ENCODE results near the gene ZSWIM4.
"Not testable (repeated sequence)": the region's sequence is repeated elsewhere in the genome, so short reads cannot be mapped to it uniquely, and the experiment has no call there.

The ZSWIM4 gene

GRCh38 chr19:13764821-13765394 lies 30.3 kb upstream of the ZSWIM4 start:
- Histone ChIP-seq H3K36me3 (ENCODE audit: insufficient read depth, low read length) (peaks cover 41% of the 10 kb centered on the region), H3K9me3 (ENCODE audit: low read length) (peaks cover 22% of the 10 kb centered on the region), H2AFZ (ENCODE audit: low read depth, low read length) (no peak overlapping the region), H3K4me1 (ENCODE audit: insufficient read depth, low read length) (no peaks in the 10 kb centered on the region), H3K27me3 (ENCODE audit: insufficient read depth, low read length) (no peaks in the 10 kb centered on the region), H3K4me3 (ENCODE audit: low read length) (no peak overlapping the region)

DNA sequence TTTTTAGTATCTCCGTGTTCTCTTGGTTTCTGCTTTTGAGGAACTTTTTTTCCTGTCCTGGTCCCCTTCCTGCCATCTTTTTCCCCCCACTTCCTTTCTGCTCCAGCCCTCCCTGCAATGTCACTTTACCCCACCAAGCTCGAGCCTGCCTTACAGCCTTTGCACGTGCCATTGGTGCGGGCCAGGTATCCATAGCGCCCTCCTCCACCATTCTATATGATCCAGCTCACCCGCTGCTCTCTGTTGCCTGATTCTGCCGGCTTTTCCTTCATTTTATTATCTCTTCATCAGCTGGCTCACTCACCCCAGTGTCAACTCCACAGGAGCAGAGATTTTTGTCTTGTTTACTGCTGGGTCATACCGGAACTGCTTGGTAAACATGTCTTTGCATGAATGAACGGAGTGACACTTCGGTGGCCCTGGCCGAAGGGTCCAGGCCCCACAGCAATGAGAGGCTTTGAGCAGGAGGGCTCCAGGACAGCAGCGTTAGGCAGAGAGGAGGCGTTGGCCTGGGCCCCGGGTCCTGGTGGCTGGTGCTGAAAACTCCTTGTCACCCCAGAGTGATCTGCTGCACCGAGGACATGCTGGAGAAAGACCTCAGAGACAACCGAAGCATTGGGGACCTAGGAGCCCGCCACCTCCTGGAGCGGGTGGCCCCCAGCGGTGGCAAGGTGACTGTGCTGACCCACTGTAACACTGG lies 29.7 kb upstream of the ZSWIM4 start:
- Histone ChIP-seq H3K36me3 (ENCODE audit: insufficient read depth, low read length) (peaks cover 35% of the 10 kb centered on the region), H3K9me3 (ENCODE audit: low read length) (peaks cover 22% of the 10 kb centered on the region), H3K4me3 (ENCODE audit: low read length) (no peak overlapping the region), H3K27me3 (ENCODE audit: insufficient read depth, low read length) (no peaks in the 10 kb centered on the region), H2AFZ (ENCODE audit: low read depth, low read length) (no peak overlapping the region), H3K4me1 (ENCODE audit: insufficient read depth, low read length) (no peaks in the 10 kb centered on the region)

GRCh38 chr19:13766095-13766481 lies 29.2 kb upstream of the ZSWIM4 start:
- Histone ChIP-seq H3K4me3 (ENCODE audit: low read length) (no peak overlapping the region), H3K27me3 (ENCODE audit: insufficient read depth, low read length) (no peaks in the 10 kb centered on the region), H3K4me1 (ENCODE audit: insufficient read depth, low read length) (no peaks in the 10 kb centered on the region), H3K9me3 (ENCODE audit: low read length) (peaks cover 22% of the 10 kb centered on the region), H2AFZ (ENCODE audit: low read depth, low read length) (no peak overlapping the region), H3K36me3 (ENCODE audit: insufficient read depth, low read length) (peaks cover 30% of the 10 kb centered on the region)

GRCh38 chr19:13768510-13768909 lies 26.7 kb upstream of the ZSWIM4 start:
- H3K36me3 ChIP-seq (ENCODE audit: insufficient read depth, low read length), result peaks cover 7% of the 10 kb centered on the region
- no peak overlapping the region for H3K4me3 ChIP-seq (ENCODE audit: low read length)
- no peaks in the 10 kb centered on the region for H3K4me1 ChIP-seq (ENCODE audit: insufficient read depth, low read length)
- no peak overlapping the region for H2AFZ ChIP-seq (ENCODE audit: low read depth, low read length)
- no peaks in the 10 kb centered on the region for H3K27me3 ChIP-seq (ENCODE audit: insufficient read depth, low read length)
- peaks cover 6% of the 10 kb centered on the region for H3K9me3 ChIP-seq (ENCODE audit: low read length)

GRCh38 chr19:13770013-13770635 lies 25.1 kb upstream of the ZSWIM4 start:
- H3K4me3 ChIP-seq (ENCODE audit: low read length), result no peak overlapping the region
- no peak overlapping the region for H2AFZ ChIP-seq (ENCODE audit: low read depth, low read length)
- H3K9me3 ChIP-seq (ENCODE audit: low read length), result no peaks in the 10 kb centered on the region
- no peaks in the 10 kb centered on the region for H3K27me3 ChIP-seq (ENCODE audit: insufficient read depth, low read length)
- H3K36me3 ChIP-seq (ENCODE audit: insufficient read depth, low read length), result no peaks in the 10 kb centered on the region
- H3K4me1 ChIP-seq (ENCODE audit: insufficient read depth, low read length), result peaks cover 3% of the 10 kb centered on the region

GRCh38 chr19:13774217-13775191 lies 20.7 kb upstream of the ZSWIM4 start, which contains the start of gene C19orf53:
Gene C19orf53, plus strand, starts transcription at chr19:13774456. Its CDS starts 22 bp downstream, at chr19:13774478.
- peaks cover 10% of the 10 kb centered on the region for H3K4me1 ChIP-seq (ENCODE audit: insufficient read depth, low read length)
- H3K36me3 ChIP-seq (ENCODE audit: insufficient read depth, low read length), result peaks cover 28% of the 10 kb centered on the region
- no peak within 1 kb of the TSS for H2AFZ ChIP-seq (ENCODE audit: low read depth, low read length)
- H3K27me3 ChIP-seq (ENCODE audit: insufficient read depth, low read length), result no peaks in the 10 kb centered on the region
- H3K4me3 ChIP-seq (ENCODE audit: low read length), result peak within 1 kb of the TSS; percentile 71
- peaks cover 9% of the 10 kb centered on the region for H3K9me3 ChIP-seq (ENCODE audit: low read length)

DNA sequence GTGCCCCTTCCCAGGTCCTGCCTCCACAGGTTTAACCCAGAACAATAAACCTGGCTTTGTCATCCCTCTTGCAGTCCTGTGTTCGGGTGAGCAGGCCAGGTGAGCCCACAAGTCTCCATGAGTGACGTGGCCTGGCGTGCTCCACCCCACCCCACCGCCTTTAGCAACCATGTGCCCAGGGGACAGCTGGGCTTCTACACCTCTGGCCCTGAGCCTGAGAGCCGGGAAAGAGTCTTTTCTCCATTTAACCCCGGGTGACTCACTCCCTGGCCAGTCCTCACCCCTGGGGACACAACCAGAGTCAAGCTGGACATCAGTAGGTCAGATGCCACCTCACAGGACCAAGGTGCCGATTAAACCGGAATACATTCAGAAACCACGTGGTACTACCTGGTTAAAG lies 16.8 kb upstream of the ZSWIM4 start:
- H3K4me1 ChIP-seq (ENCODE audit: insufficient read depth, low read length), result peaks cover 28% of the 10 kb centered on the region
- peaks cover 31% of the 10 kb centered on the region for H3K36me3 ChIP-seq (ENCODE audit: insufficient read depth, low read length)
- no peak overlapping the region for H3K4me3 ChIP-seq (ENCODE audit: low read length)
- H3K27me3 ChIP-seq (ENCODE audit: insufficient read depth, low read length), result no peaks in the 10 kb centered on the region
- no peak overlapping the region for H2AFZ ChIP-seq (ENCODE audit: low read depth, low read length)
- peaks cover 12% of the 10 kb centered on the region for H3K9me3 ChIP-seq (ENCODE audit: low read length)

- H3K9me3 ChIP-seq (ENCODE audit: low read length), result peaks cover 12% of the 10 kb centered on the region
- no peak overlapping the region for H3K4me3 ChIP-seq (ENCODE audit: low read length)
Observed at GRCh38 chr19:13778847-13779246, 16.4 kb upstream of the ZSWIM4 start.

DNA sequence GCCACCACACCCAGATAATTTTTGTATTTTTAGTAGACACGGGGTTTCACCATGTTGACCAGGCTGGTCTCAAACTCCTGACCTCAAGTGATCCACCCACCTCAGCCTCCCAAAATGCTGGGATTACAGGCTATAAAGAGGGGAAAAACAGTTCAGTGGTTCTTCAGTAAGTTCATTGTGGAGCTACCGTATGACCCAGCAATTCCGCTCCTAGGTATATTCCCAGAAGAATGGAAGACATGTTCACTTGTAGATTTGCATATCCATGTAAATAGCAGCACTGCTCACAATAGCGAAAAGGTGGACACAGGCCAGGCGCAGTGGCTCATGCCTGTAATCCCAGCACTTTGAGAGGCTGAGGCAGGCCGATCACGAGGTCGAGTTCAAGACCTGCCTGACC lies 15.4 kb upstream of the ZSWIM4 start:
- not testable (repeated sequence) for H3K27me3 ChIP-seq (ENCODE audit: insufficient read depth, low read length); H3K4me3 ChIP-seq (ENCODE audit: low read length); H2AFZ ChIP-seq (ENCODE audit: low read depth, low read length)
- H3K36me3 ChIP-seq (ENCODE audit: insufficient read depth, low read length), result peaks cover 31% of the 10 kb centered on the region
- H3K4me1 ChIP-seq (ENCODE audit: insufficient read depth, low read length), result peaks cover 32% of the 10 kb centered on the region
- H3K9me3 ChIP-seq (ENCODE audit: low read length), result peaks cover 12% of the 10 kb centered on the region

More at GRCh38 chr19:13778847-13779246, 16.4 kb upstream of the ZSWIM4 start:
- Histone ChIP-seq H3K4me1 (ENCODE audit: insufficient read depth, low read length) (peaks cover 32% of the 10 kb centered on the region), H3K27me3 (ENCODE audit: insufficient read depth, low read length) (no peaks in the 10 kb centered on the region), H3K36me3 (ENCODE audit: insufficient read depth, low read length) (peaks cover 31% of the 10 kb centered on the region), H2AFZ (ENCODE audit: low read depth, low read length) (no peak overlapping the region)

- Histone ChIP-seq H3K4me3 (ENCODE audit: low read length) (no peak overlapping the region), H3K36me3 (ENCODE audit: insufficient read depth, low read length) (peaks cover 27% of the 10 kb centered on the region), H3K9me3 (ENCODE audit: low read length) (peaks cover 12% of the 10 kb centered on the region), H2AFZ (ENCODE audit: low read depth, low read length) (no peak overlapping the region), H3K4me1 (ENCODE audit: insufficient read depth, low read length) (peaks cover 24% of the 10 kb centered on the region), H3K27me3 (ENCODE audit: insufficient read depth, low read length) (no peaks in the 10 kb centered on the region)
Observed at GRCh38 chr19:13781547-13781946, 13.7 kb upstream of the ZSWIM4 start.

- H2AFZ ChIP-seq (ENCODE audit: low read depth, low read length), result peak overlapping the region; percentile 56
- H3K36me3 ChIP-seq (ENCODE audit: insufficient read depth, low read length), result peaks cover 23% of the 10 kb centered on the region
- no peak overlapping the region for H3K4me3 ChIP-seq (ENCODE audit: low read length)
- peaks cover 24% of the 10 kb centered on the region for H3K4me1 ChIP-seq (ENCODE audit: insufficient read depth, low read length)
- no peaks in the 10 kb centered on the region for H3K27me3 ChIP-seq (ENCODE audit: insufficient read depth, low read length)
- H3K9me3 ChIP-seq (ENCODE audit: low read length), result peaks cover 12% of the 10 kb centered on the region
Observed at GRCh38 chr19:13782537-13782936, 12.7 kb upstream of the ZSWIM4 start.

DNA sequence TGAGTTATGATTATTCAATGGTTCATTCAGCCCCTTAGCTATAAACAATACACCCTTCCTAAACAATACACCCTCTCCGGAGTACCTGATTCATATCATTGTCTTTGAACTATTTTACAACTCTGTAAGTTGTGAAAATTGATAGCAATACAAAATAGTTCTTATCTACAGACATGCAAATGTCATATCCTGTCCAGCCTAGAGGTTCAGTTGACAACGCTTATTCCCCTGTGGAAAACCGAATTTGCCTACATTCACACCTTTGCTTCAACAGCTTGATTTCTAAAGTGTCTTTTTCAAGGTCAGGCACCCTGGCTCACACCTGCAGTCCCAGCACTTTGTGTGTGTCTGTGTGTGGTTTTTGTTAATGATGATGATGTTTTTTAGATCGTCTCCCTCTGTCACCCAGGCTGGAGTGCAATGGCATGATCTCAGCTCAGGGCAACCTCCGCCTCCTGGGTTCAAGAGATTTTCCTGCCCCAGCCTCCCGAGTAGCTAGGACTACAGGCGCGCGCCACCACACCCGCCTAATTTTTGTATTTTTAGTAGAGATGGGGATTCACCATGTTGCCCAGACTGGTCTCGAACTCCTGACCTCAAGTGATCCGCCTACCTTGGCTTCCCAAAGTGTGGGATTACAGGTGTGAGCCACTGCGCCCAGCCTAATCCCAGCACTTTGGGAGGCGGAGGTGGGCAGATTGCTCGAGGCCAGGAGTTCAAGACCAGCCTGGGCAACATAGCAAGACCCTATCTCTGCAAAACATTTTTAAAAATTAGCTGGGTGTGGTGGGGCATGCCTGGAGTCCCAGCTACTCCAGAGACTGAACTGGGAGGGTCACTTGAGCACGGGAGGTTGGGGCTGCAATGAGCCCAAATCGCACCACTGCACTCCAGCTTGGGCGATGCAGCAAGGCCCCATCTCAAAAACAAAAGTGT lies 11.4 kb upstream of the ZSWIM4 start:
- peaks cover 24% of the 10 kb centered on the region for H3K4me1 ChIP-seq (ENCODE audit: insufficient read depth, low read length)
- H3K27me3 ChIP-seq (ENCODE audit: insufficient read depth, low read length), result no peaks in the 10 kb centered on the region
- H2AFZ ChIP-seq (ENCODE audit: low read depth, low read length), result peak overlapping the region; percentile 56
- H3K36me3 ChIP-seq (ENCODE audit: insufficient read depth, low read length), result peaks cover 10% of the 10 kb centered on the region
- peaks cover 8% of the 10 kb centered on the region for H3K9me3 ChIP-seq (ENCODE audit: low read length)
- no peak overlapping the region for H3K4me3 ChIP-seq (ENCODE audit: low read length)
